HG03108 (cell line): ENCODE results near the gene RNU11.
"Not testable (repeated sequence)": the region's sequence is repeated elsewhere in the genome, so short reads cannot be mapped to it uniquely, and the experiment has no call there.

Experiments used
- ATAC-seq: cut with Tn5 transposase; IDR thresholded peaks from one replicate; pipeline ENCODE4 v1.9.1; 2021; ENCODE audit warnings: moderate library complexity; ENCODE audit not compliant: unreplicated experiment

RNU11 gene

DNA sequence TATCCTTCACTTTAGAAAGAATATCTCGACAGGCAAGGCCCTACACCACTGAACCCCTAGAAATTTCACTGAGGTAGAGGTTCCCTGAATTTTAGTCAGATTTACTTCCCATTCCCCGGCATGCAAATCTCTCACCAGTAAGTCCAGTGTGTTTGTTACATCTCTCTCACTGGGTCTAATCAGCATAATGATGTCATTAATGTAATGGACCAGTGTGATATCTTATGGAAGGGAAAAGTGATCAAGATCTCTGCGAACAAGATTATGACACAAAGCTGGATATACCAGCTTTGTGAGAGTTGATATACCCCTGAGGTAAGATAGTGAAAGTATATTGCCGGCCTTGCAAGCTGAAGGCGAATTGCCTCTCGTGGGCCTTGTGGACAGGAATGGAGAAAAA lies 7.9 kb downstream of the RNU11 start:
- ATAC-seq: no peak

DNA sequence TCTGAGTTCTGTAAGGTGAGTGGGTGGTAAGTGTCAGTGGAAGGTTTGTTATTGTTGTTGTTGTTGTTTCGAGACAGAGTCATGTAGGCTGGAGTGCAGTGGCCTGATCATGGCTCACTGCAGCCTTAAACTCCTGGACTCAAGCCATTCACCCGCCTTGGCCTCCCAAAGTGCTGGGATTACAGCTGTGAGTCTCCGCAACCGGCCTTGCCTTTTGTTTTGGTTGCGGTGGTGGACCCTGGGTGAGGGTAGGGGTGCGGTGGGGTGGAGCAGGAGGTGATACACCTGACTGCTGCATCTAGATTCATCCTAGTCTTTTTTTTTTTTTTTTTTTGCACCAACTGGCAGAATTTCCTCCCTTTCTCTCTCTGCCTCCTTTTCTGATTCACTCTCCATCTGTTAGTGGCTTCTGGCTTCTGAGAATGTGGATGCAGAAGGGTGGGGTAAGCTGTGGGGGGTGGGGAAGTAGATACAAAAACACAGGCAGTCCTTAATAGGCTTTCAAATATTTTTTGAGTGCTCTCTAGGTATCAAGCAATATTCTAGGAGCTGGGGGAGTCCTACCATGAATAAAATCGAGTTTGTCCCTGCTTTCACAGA lies 15.6 kb downstream of the RNU11 start:
- ATAC-seq: no peak

DNA sequence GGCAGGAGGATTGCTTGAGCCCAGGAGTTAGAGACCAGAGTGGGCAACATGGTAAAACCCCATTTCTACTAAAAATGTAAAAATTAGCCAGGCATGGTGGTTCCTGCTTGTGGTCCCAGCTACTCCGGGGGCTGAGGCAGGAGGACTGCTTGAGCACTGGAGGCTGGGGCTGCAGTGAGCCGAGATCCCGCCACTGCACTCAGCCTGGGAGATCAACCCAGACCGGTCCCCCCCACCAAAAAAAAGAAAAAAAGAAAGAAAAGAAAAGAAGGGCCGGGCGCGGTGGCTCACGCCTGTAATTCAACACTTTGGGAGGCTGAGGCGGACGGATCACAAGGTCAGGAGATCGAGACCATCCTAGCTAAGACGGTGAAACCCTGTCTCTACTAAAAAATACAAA lies 18.4 kb downstream of the RNU11 start:
- ATAC-seq: no peak

DNA sequence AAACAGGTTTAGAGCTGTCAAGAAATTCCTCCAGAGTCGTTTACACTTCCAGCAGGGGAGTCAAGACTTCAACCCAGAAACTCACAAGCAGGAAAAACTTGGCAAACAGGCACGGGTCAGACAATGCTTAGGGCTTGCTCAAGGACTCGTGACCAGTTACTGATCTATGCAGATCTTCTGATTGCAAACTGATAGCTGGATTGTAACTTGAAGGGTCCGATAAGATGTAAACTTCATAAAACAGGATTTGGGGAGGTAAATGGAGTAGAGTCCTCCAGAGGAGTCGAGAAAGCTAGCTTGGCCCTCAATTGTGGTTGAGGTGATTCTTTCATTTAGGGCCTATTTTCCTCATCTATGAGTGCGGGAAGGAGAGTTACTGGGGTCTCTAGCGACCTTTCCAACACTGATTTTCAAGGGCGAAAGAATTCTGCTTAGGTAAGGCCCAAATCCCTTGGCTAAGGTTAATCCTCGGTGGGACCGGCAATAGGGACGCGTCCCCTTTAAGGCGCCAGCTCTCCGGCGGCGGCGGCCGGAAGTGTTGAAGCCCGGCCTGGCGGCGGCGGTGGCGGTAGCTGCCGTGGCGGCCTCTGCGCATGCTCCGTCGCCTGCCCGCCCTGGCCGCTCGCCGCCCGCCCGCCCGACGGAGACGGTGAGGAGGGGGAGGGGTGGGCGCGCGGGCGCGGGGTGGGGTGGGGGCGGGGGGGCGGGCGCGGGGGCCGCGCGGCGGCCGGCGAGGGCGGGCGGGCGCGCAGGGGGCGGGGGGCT lies 20.0 kb downstream of the RNU11 start, which contains the start of gene GMEB1:
Gene GMEB1 (plus strand): TSS at position 594 of the 765 bp plus-strand sequence. CDS start 14,829 bp downstream, outside the sequence.
- ATAC-seq: peak; percentile 73

DNA sequence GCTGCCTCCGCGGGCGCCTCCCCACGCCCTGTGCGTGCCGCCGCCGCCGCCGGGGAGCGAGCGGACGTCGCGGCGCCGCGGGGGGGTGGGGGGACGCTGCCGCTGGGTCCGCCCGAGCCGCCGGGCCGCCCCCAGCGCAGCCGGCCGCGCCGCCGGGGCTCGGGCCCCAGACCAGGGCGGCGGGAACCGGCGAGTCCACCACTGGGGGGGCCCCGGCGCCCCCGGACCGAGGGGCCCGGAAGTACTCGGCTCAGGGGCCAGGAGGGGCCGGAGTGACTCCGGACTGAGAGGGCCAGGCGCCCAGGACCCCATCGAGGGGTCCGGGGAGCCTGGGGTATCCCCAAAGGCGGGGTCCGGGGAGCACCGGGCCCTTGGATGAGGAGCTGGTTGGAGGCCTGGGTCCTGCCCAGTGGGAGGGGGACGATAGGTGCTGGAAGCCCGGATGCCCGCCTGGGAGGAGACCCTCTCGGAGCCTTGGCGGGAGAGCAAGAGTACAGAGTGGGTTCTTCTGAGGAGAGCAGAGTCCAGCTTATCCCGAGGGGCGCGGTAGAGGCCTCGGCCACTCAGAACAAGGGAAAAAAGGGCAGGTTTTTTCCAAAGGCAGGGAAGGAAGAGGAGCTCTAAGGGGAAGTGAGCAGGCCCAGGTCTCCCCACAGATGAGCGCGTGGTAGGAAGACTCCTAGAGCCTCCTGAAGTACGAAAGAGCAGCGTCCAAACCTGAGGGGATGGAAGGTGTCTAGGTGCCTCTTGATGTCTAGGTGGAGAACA lies 20.7 kb downstream of the RNU11 start:
- peak; percentile 48 for ATAC-seq

DNA sequence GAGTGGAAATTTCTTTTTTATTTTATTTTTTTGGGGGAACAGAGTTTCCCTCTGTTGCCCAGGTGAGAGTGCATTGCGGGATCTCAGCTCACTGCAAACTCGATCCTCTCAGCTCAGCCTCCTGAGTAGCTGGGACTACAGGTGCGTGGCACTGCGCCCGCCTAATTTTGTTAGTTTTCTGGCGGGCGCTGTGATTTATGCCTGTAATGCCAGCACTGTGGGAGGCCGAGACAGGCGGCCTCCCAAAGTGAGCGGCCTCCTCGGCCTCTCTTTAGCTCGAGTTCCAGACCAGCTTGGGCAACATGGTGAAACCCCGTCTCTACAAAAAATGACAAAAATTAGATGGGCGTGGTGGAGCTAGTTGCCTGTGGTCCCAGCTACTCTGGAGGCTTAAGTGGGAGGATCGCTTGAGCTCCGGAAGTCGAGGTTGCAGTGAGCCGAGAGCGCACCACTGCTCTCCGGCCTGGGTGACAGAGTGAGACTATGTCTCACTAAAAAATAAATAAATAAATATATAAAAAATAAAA lies 22.9 kb downstream of the RNU11 start:
- no peak for ATAC-seq

DNA sequence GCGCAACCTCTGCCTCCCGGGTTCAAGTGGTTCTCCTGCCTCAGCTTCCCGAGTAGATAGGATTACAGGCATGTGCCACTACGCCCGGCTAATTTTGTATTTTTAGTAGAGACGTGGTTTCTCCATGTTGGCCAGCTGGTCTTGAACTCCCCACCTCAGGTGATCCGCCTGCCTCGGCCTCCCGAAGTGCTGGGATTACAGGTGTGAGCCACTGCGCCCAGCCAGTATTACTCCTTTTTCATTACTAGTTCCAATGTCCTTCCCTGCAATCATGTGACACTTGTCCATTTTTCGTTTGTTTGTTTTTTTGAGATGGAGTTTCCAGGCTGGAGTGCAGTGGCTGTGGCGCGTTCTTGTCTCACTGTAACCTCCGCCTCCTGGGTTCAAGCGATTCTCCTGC lies 24.6 kb downstream of the RNU11 start:
- not testable (repeated sequence) for ATAC-seq

DNA sequence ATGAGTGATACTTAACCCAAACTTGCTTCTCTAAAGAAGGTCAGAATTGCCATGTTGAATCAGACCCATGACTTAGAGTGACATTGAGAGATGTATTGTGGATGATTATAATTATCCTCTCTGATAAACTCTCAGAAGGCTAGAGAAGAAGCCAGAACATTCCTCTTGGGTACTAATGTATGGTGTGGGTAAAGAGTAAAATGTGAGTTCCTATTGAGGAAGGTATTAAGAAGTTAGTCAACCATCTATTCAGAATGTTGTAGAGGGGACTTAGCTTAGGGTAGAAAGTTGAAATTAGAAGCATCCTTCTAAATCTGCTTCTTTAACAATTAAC lies 27.5 kb downstream of the RNU11 start:
- ATAC-seq: no peak

DNA sequence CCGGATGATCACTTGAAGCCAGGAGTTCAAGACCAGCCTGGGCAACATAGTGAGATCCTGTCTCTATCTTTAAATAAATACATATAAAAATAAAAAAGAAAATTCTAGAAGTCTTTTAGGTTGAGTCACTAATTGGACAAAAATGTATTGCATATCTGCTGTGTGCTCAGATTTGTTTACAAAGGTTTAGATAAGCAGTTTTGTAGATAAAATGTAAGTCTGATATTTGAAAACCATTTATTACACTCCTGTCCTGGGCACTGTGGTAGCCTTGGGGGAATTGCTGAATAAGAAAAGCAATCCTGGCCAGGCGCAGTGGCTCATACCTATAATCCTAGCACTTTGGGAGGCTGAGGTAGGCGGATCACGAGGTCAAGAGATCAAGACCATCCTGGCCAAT lies 31.8 kb downstream of the RNU11 start:
- no peak for ATAC-seq

DNA sequence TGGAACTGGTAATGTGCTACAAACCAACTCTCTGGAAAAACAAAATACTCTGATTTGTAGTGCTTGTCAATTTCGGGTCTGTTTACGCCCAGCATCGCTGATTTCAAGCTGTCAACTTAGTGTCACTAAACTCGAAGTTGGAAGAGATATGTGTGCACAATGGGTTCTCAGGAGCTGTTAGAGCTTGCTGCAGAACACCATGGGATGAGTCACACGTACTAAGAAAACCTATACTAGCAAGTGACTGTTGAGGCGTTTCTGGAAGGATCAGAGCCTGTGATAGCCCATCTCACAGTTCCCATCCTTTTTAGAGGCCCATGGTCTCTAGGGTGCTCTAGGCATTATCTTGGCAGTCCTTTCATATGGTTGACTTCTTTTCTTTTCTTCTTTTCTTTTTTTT lies 34.4 kb downstream of the RNU11 start:
- ATAC-seq: no peak

DNA sequence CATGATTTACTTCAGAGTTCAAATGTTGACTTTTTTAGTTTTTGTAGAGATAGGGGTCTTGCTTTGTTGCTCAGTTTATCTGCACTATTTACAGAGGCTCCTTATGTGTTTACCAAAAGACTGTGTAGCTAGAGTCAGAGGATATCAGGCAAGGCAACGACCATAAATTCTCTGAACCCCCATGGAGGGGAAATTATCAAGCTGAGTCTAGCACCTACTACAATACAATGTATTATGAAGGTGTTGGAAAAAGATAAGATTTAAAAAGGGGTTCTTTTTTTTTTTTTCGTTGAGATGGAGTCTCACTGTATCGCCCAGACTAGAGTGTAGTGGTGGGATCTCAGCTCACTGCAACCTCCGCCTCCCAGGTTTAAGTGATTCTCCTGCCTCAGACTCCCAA lies 36.5 kb downstream of the RNU11 start:
- ATAC-seq: no peak

DNA sequence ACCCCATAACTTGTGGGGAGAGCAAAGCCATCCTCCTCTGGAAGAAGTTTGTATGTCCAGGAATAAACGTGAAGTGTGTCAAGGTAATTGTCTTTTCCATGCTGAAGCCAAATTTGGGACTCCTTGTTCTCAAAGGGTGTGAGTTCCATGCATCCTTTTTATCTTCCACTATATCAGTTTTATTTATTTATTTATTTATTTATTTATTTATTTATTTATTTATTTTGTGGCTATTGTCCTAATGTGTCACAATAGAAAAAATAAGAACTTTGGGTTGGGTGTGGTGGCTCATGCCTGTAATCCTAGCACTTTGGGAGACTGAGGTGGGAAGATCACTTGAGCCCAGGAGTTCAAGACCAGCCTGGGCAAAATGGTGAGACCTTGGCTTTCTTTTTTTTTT lies 43.2 kb downstream of the RNU11 start:
- ATAC-seq: not testable (repeated sequence)
